ENCODE data around the gene ZC3HAV1L. TPM values are rescaled to one million over a fixed set of nuclear protein-coding genes. Genes with fewer than 3 reads are reported as not detected.

The ZC3HAV1L gene
- total RNA-seq, 1 experiment from 2014 or later: not detected

- Histone ChIP-seq H3K9me3 (ENCODE audit: low read length) (no peaks in the 10 kb centered on the region), H3K4me1 (ENCODE audit: low read length) (peaks cover 3% of the 10 kb centered on the region; the same call in 1 of the 2 replicates), H3K4me2 (ENCODE audit: low read depth, low read length, poor library complexity, severe bottlenecking) (no peak overlapping the region), H3K9ac (ENCODE audit: low read length) (no peak overlapping the region), H4K20me1 (ENCODE audit: insufficient read depth, low read depth, low read length) (no peaks in the 10 kb centered on the region), H2AFZ (ENCODE audit: low read length) (no peak overlapping the region), H3K27ac (ENCODE audit: low read length) (no peak overlapping the region), H3K79me2 (ENCODE audit: low read length) (peaks cover 28% of the 10 kb centered on the region), H3K9me2 (replicated peaks; ENCODE audit: insufficient read depth, low read length) (no peaks in the 10 kb centered on the region), H3K36me3 (ENCODE audit: insufficient read depth, low read length) (peaks cover 58% of the 10 kb centered on the region), H3K27me3 (ENCODE audit: low read length) (no peaks in the 10 kb centered on the region), H3K4me3 (ENCODE audit: low read length) (no peak overlapping the region)
- DNase-seq: no peak
Measured at GRCh38 chr7:139075871-139076686, 40.2 kb upstream of the ZC3HAV1L start.

- Histone ChIP-seq H3K4me1 (ENCODE audit: low read length) (peaks cover 3% of the 10 kb centered on the region; the same call in 1 of the 2 replicates), H4K20me1 (ENCODE audit: insufficient read depth, low read depth, low read length) (no peaks in the 10 kb centered on the region), H3K27ac (ENCODE audit: low read length) (no peak overlapping the region), H3K36me3 (ENCODE audit: insufficient read depth, low read length) (peaks cover 55% of the 10 kb centered on the region), H3K9me2 (replicated peaks; ENCODE audit: insufficient read depth, low read length) (no peaks in the 10 kb centered on the region), H3K9ac (ENCODE audit: low read length) (no peak overlapping the region), H3K4me2 (ENCODE audit: low read depth, low read length, poor library complexity, severe bottlenecking) (no peak overlapping the region), H3K4me3 (ENCODE audit: low read length) (no peak overlapping the region), H3K27me3 (ENCODE audit: low read length) (no peaks in the 10 kb centered on the region), H2AFZ (ENCODE audit: low read length) (no peak overlapping the region), H3K9me3 (ENCODE audit: low read length) (no peaks in the 10 kb centered on the region), H3K79me2 (ENCODE audit: low read length) (peaks cover 26% of the 10 kb centered on the region)
- DNase-seq: peak; percentile 91
Measured at GRCh38 chr7:139075031-139075652, 39.3 kb upstream of the ZC3HAV1L start.

GRCh38 chr7:139072796-139073195 is 37.0 kb upstream of the ZC3HAV1L start:
- H3K4me1 ChIP-seq (ENCODE audit: low read length): peaks cover 3% of the 10 kb centered on the region; the same call in 1 of the 2 replicates

GRCh38 chr7:139071680-139072079 is 35.8 kb upstream of the ZC3HAV1L start:
- Histone ChIP-seq H2AFZ (ENCODE audit: low read length) (no peak overlapping the region), H3K9me3 (ENCODE audit: low read length) (no peaks in the 10 kb centered on the region), H3K79me2 (ENCODE audit: low read length) (peaks cover 30% of the 10 kb centered on the region), H3K9ac (ENCODE audit: low read length) (no peak overlapping the region), H4K20me1 (ENCODE audit: insufficient read depth, low read depth, low read length) (no peaks in the 10 kb centered on the region), H3K9me2 (replicated peaks; ENCODE audit: insufficient read depth, low read length) (no peaks in the 10 kb centered on the region), H3K4me2 (ENCODE audit: low read depth, low read length, poor library complexity, severe bottlenecking) (no peak overlapping the region), H3K4me3 (ENCODE audit: low read length) (no peak overlapping the region), H3K27ac (ENCODE audit: low read length) (no peak overlapping the region), H3K4me1 (ENCODE audit: low read length) (peaks cover 3% of the 10 kb centered on the region; the same call in 1 of the 2 replicates), H3K36me3 (ENCODE audit: insufficient read depth, low read length) (peaks cover 59% of the 10 kb centered on the region), H3K27me3 (ENCODE audit: low read length) (no peaks in the 10 kb centered on the region)
- no peak for DNase-seq

More at GRCh38 chr7:139072796-139073195, 37.0 kb upstream of the ZC3HAV1L start:
- Histone ChIP-seq H3K36me3 (ENCODE audit: insufficient read depth, low read length) (peaks cover 58% of the 10 kb centered on the region), H3K27ac (ENCODE audit: low read length) (no peak overlapping the region), H3K9me2 (replicated peaks; ENCODE audit: insufficient read depth, low read length) (no peaks in the 10 kb centered on the region), H3K4me3 (ENCODE audit: low read length) (no peak overlapping the region), H3K4me2 (ENCODE audit: low read depth, low read length, poor library complexity, severe bottlenecking) (no peak overlapping the region), H3K27me3 (ENCODE audit: low read length) (no peaks in the 10 kb centered on the region), H3K9me3 (ENCODE audit: low read length) (no peaks in the 10 kb centered on the region), H3K79me2 (ENCODE audit: low read length) (peaks cover 30% of the 10 kb centered on the region), H4K20me1 (ENCODE audit: insufficient read depth, low read depth, low read length) (no peaks in the 10 kb centered on the region), H2AFZ (ENCODE audit: low read length) (no peak overlapping the region), H3K9ac (ENCODE audit: low read length) (no peak overlapping the region)
- DNase-seq: no peak

- no peak for DNase-seq
- H3K27ac ChIP-seq (ENCODE audit: low read length): no peak overlapping the region
Measured at GRCh38 chr7:139068544-139069399, 32.9 kb upstream of the ZC3HAV1L start.

GRCh38 chr7:139066315-139066714 is 30.5 kb upstream of the ZC3HAV1L start:
- Histone ChIP-seq H4K20me1 (ENCODE audit: insufficient read depth, low read depth, low read length) (no peaks in the 10 kb centered on the region), H3K4me3 (ENCODE audit: low read length) (no peak overlapping the region), H3K9me2 (replicated peaks; ENCODE audit: insufficient read depth, low read length) (no peaks in the 10 kb centered on the region), H2AFZ (ENCODE audit: low read length) (no peak overlapping the region), H3K27ac (ENCODE audit: low read length) (no peak overlapping the region), H3K4me1 (ENCODE audit: low read length) (no peaks in the 10 kb centered on the region), H3K79me2 (ENCODE audit: low read length) (peaks cover 14% of the 10 kb centered on the region; the same call in 1 of the 2 replicates), H3K27me3 (ENCODE audit: low read length) (no peaks in the 10 kb centered on the region), H3K9ac (ENCODE audit: low read length) (no peak overlapping the region), H3K36me3 (ENCODE audit: insufficient read depth, low read length) (peaks cover 39% of the 10 kb centered on the region; the same call in 1 of the 2 replicates), H3K9me3 (ENCODE audit: low read length) (no peaks in the 10 kb centered on the region), H3K4me2 (ENCODE audit: low read depth, low read length, poor library complexity, severe bottlenecking) (no peak overlapping the region)
- DNase-seq: no peak

More at GRCh38 chr7:139068544-139069399, 32.9 kb upstream of the ZC3HAV1L start:
- no peaks in the 10 kb centered on the region for H3K4me1 ChIP-seq (ENCODE audit: low read length)
- no peak overlapping the region for H3K4me3 ChIP-seq (ENCODE audit: low read length)
- no peaks in the 10 kb centered on the region for H3K27me3 ChIP-seq (ENCODE audit: low read length)
- H3K9me2 ChIP-seq (replicated peaks; ENCODE audit: insufficient read depth, low read length): no peaks in the 10 kb centered on the region
- peaks cover 22% of the 10 kb centered on the region for H3K79me2 ChIP-seq (ENCODE audit: low read length)
- H3K9me3 ChIP-seq (ENCODE audit: low read length): no peaks in the 10 kb centered on the region
- H3K4me2 ChIP-seq (ENCODE audit: low read depth, low read length, poor library complexity, severe bottlenecking): no peak overlapping the region
- peaks cover 45% of the 10 kb centered on the region for H3K36me3 ChIP-seq (ENCODE audit: insufficient read depth, low read length)
- H4K20me1 ChIP-seq (ENCODE audit: insufficient read depth, low read depth, low read length): no peaks in the 10 kb centered on the region
- no peak overlapping the region for H3K9ac ChIP-seq (ENCODE audit: low read length)
- no peak overlapping the region for H2AFZ ChIP-seq (ENCODE audit: low read length)

- Histone ChIP-seq H3K4me1 (ENCODE audit: low read length) (no peaks in the 10 kb centered on the region), H3K9me3 (ENCODE audit: low read length) (no peaks in the 10 kb centered on the region), H3K27ac (ENCODE audit: low read length) (no peak overlapping the region), H3K27me3 (ENCODE audit: low read length) (no peaks in the 10 kb centered on the region), H3K4me3 (ENCODE audit: low read length) (no peak overlapping the region), H3K9ac (ENCODE audit: low read length) (no peak overlapping the region), H3K36me3 (ENCODE audit: insufficient read depth, low read length) (peaks cover 43% of the 10 kb centered on the region; the same call in 1 of the 2 replicates), H2AFZ (ENCODE audit: low read length) (no peak overlapping the region), H3K79me2 (ENCODE audit: low read length) (peaks cover 15% of the 10 kb centered on the region; the same call in 1 of the 2 replicates), H4K20me1 (ENCODE audit: insufficient read depth, low read depth, low read length) (no peaks in the 10 kb centered on the region), H3K9me2 (replicated peaks; ENCODE audit: insufficient read depth, low read length) (no peaks in the 10 kb centered on the region), H3K4me2 (ENCODE audit: low read depth, low read length, poor library complexity, severe bottlenecking) (no peak overlapping the region)
- no peak for DNase-seq
Measured at GRCh38 chr7:139065323-139065722, 29.5 kb upstream of the ZC3HAV1L start.

Data from Karpas-422 (cell line).